NCI-H2081 treated with DMSO at 0.1 percent for 48 hours (cell line): ENCODE data around the gene TMEM200A.

Source experiments
- DNase-seq: peaks from one replicate; lab custom pipeline; 2025; lab: John Stamatoyannopoulos, UW

The TMEM200A gene

GRCh38 chr6:130425537-130425936, 59.7 kb downstream of the TMEM200A start:
- DNase-seq, result no peak

DNA sequence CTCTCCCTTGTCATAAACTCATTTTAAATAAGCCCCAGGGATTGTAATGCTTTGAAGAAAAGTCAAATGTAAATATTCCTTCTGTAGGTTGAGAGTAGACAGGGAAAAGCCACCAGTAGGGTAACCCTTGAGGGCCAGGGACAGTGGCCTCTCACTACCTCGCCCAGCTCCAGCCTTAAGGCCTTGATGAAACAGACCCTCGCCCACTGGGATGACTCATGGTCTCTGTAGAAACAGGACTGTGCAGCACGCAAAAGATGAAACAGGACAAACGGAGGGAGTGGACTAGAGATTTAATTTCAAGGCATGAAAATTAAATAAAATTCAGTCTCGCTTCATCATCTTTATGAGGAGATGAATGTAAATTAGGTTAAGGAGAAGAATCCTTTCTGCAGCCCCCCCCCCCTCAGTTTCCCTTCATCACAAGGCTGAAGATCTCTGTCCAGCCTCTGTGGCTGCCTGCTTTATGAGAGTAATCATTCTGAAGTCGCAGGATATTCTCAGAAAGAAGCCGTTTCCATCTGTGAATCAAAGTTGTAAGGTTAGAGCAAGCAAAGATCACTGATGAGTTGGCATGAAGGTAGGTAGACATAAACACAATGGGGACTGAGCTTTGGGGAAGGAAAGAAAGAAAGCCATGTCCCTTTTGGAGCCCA, 60.4 kb downstream of the TMEM200A start:
- DNase-seq, result no peak

DNA sequence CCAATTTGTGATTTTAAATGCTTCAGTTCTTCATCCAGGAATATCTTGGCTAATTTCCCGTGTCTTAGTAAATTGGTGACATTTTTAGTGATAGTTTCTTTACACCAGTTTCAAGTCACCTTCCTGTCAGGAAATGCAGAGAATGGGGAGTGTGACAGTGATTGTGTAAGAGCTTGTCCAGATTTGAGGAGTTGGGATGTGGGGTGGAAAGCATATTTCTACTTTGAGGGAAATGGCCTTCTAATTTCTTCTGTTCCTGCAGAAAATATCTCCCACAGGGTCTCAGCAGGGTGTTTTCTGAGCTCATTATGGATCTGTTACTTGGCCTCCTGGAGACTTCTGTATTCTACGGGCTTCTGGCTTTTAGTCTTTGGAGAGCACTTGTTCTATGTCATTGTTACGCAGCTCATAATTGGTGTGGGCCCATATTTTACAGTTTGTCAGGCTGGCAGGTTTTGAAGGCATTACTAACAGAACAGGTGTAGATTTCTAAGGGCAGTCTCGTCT, 65.6 kb downstream of the TMEM200A start:
- no peak for DNase-seq

DNA sequence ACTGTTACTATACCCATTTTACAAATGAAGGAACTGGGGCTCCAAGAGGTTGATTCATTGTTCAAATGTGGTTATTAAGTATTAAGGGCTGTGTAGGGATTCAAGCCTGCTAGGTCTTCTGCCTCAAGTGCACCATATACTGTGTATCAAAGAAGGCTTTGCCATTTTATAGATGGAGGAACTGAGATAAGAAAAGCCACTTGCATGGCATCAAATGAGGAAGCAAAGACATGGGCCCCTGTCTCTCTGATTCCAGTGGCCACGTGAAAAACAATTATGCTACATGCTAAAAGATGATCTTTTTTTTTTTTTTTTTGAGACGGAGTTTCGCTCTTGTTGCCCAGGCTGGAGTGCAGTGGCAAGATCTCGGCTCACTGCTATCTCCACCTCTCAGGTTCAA, 67.0 kb downstream of the TMEM200A start:
- DNase-seq, result no peak

GRCh38 chr6:130434174-130434873, 68.5 kb downstream of the TMEM200A start:
- DNase-seq, result no peak

GRCh38 chr6:130435181-130435580, 69.4 kb downstream of the TMEM200A start:
- DNase-seq, result no peak

DNA sequence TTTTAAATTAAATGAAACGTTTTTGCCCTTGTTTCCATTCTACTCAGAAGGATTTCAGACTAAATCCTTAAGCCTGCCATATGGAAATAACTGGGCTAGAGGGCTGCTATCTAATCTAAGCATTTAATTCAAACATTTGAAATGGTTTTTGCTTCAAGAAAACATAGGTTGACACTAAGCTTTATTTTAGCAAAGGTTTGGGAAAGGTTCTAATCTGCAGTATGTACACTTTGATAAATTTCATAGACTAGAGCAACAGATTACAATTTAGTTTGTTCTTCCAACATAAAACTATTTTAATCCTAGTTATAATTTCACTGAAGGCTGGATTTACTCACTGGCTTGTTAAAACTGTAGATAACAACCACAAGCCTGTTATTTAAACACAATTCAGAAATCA, 72.1 kb downstream of the TMEM200A start:
- DNase-seq, result no peak

DNA sequence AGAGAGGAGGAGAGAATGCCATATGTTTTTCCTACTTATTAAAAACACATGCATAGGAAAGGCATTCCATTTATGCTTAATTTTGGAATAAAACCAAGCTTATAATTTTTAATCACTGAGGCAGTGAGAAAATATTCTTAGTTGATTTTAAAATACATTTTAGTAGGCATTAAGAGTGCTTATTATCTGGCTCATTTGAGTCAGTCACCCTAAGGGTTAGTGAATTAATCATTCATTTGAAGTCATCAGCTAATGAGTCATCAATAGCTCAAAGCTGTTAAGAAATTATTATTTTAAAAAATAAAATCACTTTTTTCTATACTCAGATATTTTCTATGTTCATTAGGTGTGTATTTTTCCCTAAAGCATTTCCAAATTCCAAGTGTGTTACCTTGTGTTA, 81.6 kb downstream of the TMEM200A start:
- DNase-seq, result no peak

GRCh38 chr6:130452336-130452735, 86.5 kb downstream of the TMEM200A start:
- no peak for DNase-seq

- DNase-seq, result no peak
These were observed 87.4 kb downstream of the TMEM200A start for GRCh38 chr6:130453230-130453629.

DNA sequence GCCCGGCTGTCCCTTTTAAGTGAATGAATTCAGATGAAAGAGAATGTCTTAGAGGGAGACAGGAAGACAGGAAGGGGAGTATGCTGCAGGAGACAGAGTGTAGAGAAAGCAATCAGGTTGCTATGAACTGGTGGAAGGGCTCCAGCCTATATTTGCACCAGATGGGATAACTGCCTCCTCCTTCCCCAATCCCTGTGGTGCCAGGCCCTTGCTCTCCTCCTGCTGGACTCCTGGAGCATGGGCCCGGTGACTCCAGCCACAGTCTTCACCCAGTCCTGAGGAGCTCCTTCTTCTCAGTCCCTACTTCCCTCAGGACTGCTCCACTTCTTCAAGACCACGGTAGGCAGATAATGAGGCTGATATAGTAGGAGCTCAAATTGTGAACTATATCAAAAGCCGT, 91.8 kb downstream of the TMEM200A start:
- DNase-seq, result no peak

GRCh38 chr6:130459316-130459715, 93.5 kb downstream of the TMEM200A start:
- no peak for DNase-seq

DNA sequence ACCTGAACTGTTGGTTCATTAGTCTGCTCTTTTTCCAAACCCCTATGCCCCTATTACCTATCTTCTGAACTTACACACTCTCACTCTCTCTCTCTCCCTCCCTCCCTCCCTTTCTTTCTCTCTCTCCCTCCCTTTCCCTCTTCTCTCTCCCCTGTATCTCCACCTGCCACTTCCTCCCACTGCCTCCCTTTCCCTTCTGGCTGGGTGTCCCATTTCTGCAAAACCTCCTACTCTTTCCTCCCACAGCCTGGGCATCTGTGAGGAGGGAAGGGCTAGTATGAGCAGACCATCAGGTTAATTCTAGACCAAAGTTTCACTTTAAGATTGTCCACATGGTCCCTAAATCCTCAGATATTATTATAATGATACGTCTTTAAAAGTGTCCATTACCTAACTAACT, 95.1 kb downstream of the TMEM200A start:
- no peak for DNase-seq

DNA sequence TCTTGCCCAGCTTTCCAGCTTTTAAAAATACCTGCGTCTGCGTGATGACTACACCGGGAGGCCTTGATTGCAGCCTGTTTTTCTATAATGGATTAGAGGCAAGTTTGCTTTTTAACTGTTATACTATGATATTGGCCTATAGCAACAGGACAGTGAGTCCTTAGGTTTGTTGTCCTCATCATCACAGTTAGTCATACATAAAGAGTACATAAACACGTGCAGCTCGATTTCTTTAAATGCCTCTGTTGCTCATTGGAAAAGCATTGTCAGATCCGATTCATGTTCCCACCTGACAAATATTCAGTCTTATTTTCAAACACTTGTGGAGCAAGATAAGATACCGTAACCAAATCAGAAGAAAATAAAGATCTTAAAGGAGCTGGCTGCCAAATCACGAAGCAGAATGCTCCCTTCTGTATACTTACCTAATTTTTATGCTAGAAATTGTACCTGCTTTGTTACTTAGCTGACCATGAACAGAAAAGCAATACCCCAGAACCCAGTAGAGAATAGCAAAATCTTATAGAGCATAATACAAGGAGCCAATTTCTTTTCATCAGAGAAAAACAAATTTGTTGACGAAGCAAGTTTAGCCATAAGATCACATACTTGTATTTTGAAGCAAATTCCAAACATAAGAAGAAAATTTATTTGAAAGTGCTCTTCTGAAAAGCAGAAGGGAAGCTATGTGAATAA, 100.4 kb downstream of the TMEM200A start:
- no peak for DNase-seq

GRCh38 chr6:130466748-130467061, 100.9 kb downstream of the TMEM200A start:
- no peak for DNase-seq

DNA sequence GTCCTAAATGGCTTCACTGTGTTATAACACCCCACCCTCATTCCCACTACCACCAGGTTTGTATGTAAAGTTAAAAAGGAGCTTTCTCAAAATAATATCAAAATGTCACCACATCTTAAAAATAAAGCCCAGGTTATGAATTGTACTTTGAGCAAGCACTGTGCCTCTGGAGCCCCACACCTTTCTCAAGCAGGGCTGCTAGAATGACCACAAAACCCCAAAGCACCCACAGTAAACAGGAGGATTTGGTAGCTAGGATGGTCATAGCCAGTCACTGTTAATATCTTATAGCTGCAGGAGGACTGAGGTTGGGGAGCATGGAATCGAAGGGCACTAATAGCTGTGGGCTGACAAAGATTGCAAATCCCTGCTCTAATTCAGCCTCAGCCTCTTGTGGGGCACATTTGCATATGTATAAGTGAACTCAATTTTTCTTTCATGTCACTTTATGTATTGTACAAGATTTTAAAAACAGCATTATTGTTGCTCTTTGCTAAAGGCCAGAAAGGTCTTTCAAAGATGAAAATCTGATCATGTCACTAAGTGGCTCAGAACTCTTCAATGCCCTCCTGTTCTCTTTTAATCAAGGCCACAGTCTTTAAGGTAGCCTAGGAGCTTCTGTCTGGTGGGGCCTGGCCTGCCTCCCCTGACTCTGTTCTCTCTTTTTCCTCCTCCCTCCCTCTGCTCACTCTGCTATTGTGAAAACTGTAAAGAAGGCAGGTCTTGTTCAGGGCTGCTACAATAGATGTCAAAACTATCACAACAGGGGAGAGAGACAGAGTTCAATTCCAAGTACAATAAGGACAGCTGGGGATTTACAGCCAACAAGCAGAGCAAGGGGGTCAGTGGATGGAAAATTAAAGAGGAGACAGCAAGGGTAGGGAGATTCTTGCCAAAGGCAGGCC, 101.6 kb downstream of the TMEM200A start:
- DNase-seq, result no peak

GRCh38 chr6:130470766-130471165, 104.9 kb downstream of the TMEM200A start:
- DNase-seq, result no peak

DNA sequence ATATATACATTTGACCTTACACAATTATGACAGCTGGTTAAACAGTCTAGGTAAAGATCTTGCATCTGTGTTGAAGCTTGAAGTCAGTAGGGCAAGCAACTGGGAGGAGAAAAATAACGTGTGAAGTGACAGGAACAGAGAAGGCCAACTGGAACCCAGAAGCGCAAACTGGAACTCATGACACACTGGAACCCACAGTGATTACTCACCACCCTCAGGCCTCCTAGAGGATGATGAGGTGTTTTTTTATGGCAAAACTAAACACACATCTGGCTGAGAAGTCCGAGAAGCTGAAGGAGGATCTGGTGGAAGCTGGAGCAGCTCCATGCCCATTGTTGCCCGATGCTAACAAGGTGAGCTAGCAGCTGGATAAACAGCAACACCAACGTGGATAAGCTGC, 108.1 kb downstream of the TMEM200A start:
- no peak for DNase-seq

- no peak for DNase-seq
These were observed 117.0 kb downstream of the TMEM200A start for GRCh38 chr6:130482645-130483390.

- DNase-seq, result no peak
These were observed 120.1 kb downstream of the TMEM200A start for GRCh38 chr6:130485870-130486269.

GRCh38 chr6:130486417-130486816, 120.6 kb downstream of the TMEM200A start:
- no peak for DNase-seq
